ENCODE measurements around the gene LRRK2. TPM values are rescaled to one million over a fixed set of nuclear protein-coding genes. Genes with fewer than 3 reads are reported as not detected.

LRRK2 gene
- total RNA-seq, 1 experiment from 2014 or later: 0.13 TPM

GRCh38 chr12:40399656-40400055 lies 174.9 kb downstream of the LRRK2 start:
- Histone ChIP-seq H3K27ac (ENCODE audit: low read length) (no peak overlapping the region), H3K4me1 (ENCODE audit: control insufficient read depth, insufficient read depth, low read length) (no peaks in the 10 kb centered on the region), H3K4me3 (ENCODE audit: low read depth in 2 of 2, low read length in 2 of 2) (no peak overlapping the region), H3K36me3 (ENCODE audit: control insufficient read depth, insufficient read depth, low read length) (no peaks in the 10 kb centered on the region), H3K27me3 (ENCODE audit: control insufficient read depth, insufficient read depth, low read length) (no peaks in the 10 kb centered on the region), H3K9me3 (ENCODE audit: control insufficient read depth, insufficient read depth, low read depth, low read length) (no peaks in the 10 kb centered on the region)
- DNase-seq (ENCODE audit: low read depth, low spot score) (no peak), ATAC-seq (no peak)
- ChIA-PET CTCF (no interaction called here), POLR2A (no interaction called here)
- in situ Hi-C loops (cut with HindIII; ENCODE audit: low pct_unique_long_range_greater_than_20kb, low sequenced_read_pairs): no loop called here
- BruUV-seq (replicated peaks): no TSS peak
- intact Hi-C loops (cut with micrococcal nuclease; ENCODE audit: unreplicated experiment): no loop called here
- TF ChIP-seq CTCF (IDR thresholded peaks at IDR 0.05) (no peak), SIN3A (IDR thresholded peaks at IDR 0.05; ENCODE audit: borderline replicate concordance, insufficient read depth, low read depth, low read length) (no peak), POLR2AphosphoS5 (IDR thresholded peaks at IDR 0.05; ENCODE audit: low read depth, low read length) (no peak), REST (IDR thresholded peaks at IDR 0.05; ENCODE audit: insufficient read depth in 1 of 2, low read depth in 2 of 2, low read length in 1 of 2) (no peak), TCF7L2 (IDR thresholded peaks at IDR 0.05; ENCODE audit: low read depth, low read length) (no peak)

- DNase-seq (ENCODE audit: low read depth, low spot score) (no peak), ATAC-seq (no peak)
- Histone ChIP-seq H3K4me1 (ENCODE audit: control insufficient read depth, insufficient read depth, low read length) (no peaks in the 10 kb centered on the region), H3K27me3 (ENCODE audit: control insufficient read depth, insufficient read depth, low read length) (no peaks in the 10 kb centered on the region), H3K9me3 (ENCODE audit: control insufficient read depth, insufficient read depth, low read depth, low read length) (no peaks in the 10 kb centered on the region), H3K27ac (ENCODE audit: low read length) (no peak overlapping the region), H3K36me3 (ENCODE audit: control insufficient read depth, insufficient read depth, low read length) (no peaks in the 10 kb centered on the region), H3K4me3 (ENCODE audit: low read depth in 2 of 2, low read length in 2 of 2) (no peak overlapping the region)
- ChIA-PET POLR2A (no interaction called here), CTCF (no interaction called here)
- in situ Hi-C loops (cut with HindIII; ENCODE audit: low pct_unique_long_range_greater_than_20kb, low sequenced_read_pairs): no loop called here
- intact Hi-C loops (cut with micrococcal nuclease; ENCODE audit: unreplicated experiment): no loop called here
- no peak for TF ChIP-seq POLR2AphosphoS5 (IDR thresholded peaks at IDR 0.05; ENCODE audit: low read depth, low read length)
- TF ChIP-seq REST (IDR thresholded peaks at IDR 0.05; ENCODE audit: insufficient read depth in 1 of 2, low read depth in 2 of 2, low read length in 1 of 2): no peak
- no peak for TF ChIP-seq SIN3A (IDR thresholded peaks at IDR 0.05; ENCODE audit: borderline replicate concordance, insufficient read depth, low read depth, low read length)
- no peak for TF ChIP-seq TCF7L2 (IDR thresholded peaks at IDR 0.05; ENCODE audit: low read depth, low read length)
- TF ChIP-seq CTCF (IDR thresholded peaks at IDR 0.05): no peak
- no TSS peak for BruUV-seq (replicated peaks)
Observed at GRCh38 chr12:40405419-40405818, 180.6 kb downstream of the LRRK2 start.

Other genes with a start within 250 kb of the LRRK2 start
- gene SLC2A13, start 118.9 kb upstream of the LRRK2 start, total RNA-seq (2021; ENCODE audit: unreplicated experiment): 12.1 TPM